ENCODE measurements around the gene ASTN1. TPM values are rescaled to one million over a fixed set of nuclear protein-coding genes. Genes with fewer than 3 reads are reported as not detected.

The ASTN1 gene
- total and polyA plus RNA-seq, 9 of the 15 experiments (the other 6 are each of a cell fraction or from before 2014, with no cell fraction given) = 0.05 to 0.22 (median 0.18) TPM

DNA sequence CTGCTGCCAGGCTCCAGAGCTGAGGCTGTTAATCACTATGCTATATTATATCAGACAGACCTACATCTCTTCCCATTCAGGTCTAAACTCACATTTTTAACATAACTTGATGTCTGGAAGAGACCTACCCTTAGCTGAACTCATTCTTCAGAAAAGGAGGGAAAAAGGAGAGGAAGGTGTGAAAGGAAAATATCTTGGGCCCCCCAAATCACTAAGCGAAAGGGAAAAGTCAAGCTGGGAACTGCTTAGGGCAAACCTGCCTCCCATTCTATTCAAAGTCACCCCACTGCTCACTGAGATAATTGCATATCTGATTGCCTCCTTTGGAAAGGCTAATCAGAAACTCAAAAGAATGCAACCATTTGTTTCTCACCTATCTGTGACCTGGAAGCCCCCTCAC, 222.2 kb downstream of the ASTN1 start:
- no TSS peak for BruUV-seq (replicated peaks)
- ATAC-seq = no peak
- Histone ChIP-seq H3K4me1 (replicated peaks in 1 of 2; ENCODE audit: control insufficient read depth in 2 of 2, insufficient read depth in 2 of 2, low read length in 2 of 2) (no peaks in the 10 kb centered on the region), H2AFZ (ENCODE audit: low read depth, low read length) (no peak overlapping the region), H3K9me3 (replicated peaks; ENCODE audit: control insufficient read depth, insufficient read depth, low read depth, low read length) (no peaks in the 10 kb centered on the region), H3K9me1 (ENCODE audit: control insufficient read depth, insufficient read depth, low read length) (no peaks in the 10 kb centered on the region), H3K27ac (ENCODE audit: extremely low read depth, low read depth, low read length) (no peak overlapping the region), H3K27me3 (ENCODE audit: control insufficient read depth in 2 of 2, insufficient read depth in 2 of 2, low read length in 2 of 2) (no peaks in the 10 kb centered on the region), H3K4me2 (ENCODE audit: insufficient read depth, low read length) (no peak overlapping the region), H3K79me2 (ENCODE audit: control insufficient read depth, insufficient read depth, low read length) (no peaks in the 10 kb centered on the region), H3K36me3 (ENCODE audit: control insufficient read depth, insufficient read depth, low read length) (no peaks in the 10 kb centered on the region), H3K9ac (ENCODE audit: insufficient read depth in 1 of 2, low read depth in 2 of 2, low read length in 2 of 2) (no peak overlapping the region), H3K4me3 (no peak overlapping the region), H4K20me1 (replicated peaks; ENCODE audit: control insufficient read depth, insufficient read depth, low read length) (no peaks in the 10 kb centered on the region)
- 0% methylated on average over 1 of the region's 1 CpG for WGBS (ENCODE audit: insufficient coverage, low coverage, missing lambda C conversion rate)
- in situ Hi-C loops (cut with MboI) (no loop called here), intact Hi-C loops (cut with micrococcal nuclease) (no loop called here)
- ChIA-PET POLR2A (no interaction called here), CTCF (ENCODE audit: low intra/inter-chr PET ratio) (no interaction called here)
- no peak for DNase-seq (ENCODE audit: extremely low read depth in 1 of 4, low spot score in 3 of 4)
- TF ChIP-seq DACH1 (IDR thresholded peaks at IDR 0.05; ENCODE audit: partially characterized antibody) = no peak
- TF ChIP-seq CCNT2 (IDR thresholded peaks at IDR 0.05; ENCODE audit: borderline replicate concordance, extremely low read depth, insufficient read length, low read depth, low read length) = no peak
- TF ChIP-seq, protein P1, sequence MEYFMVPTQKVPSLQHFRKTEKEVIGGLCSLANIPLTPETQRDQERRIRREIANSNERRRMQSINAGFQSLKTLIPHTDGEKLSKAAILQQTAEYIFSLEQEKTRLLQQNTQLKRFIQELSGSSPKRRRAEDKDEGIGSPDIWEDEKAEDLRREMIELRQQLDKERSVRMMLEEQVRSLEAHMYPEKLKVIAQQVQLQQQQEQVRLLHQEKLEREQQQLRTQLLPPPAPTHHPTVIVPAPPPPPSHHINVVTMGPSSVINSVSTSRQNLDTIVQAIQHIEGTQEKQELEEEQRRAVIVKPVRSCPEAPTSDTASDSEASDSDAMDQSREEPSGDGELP (CRISPR knock-in tag; IDR thresholded peaks at IDR 0.05; ENCODE audit: borderline replicate concordance) = no peak
- TF ChIP-seq, protein P2, sequence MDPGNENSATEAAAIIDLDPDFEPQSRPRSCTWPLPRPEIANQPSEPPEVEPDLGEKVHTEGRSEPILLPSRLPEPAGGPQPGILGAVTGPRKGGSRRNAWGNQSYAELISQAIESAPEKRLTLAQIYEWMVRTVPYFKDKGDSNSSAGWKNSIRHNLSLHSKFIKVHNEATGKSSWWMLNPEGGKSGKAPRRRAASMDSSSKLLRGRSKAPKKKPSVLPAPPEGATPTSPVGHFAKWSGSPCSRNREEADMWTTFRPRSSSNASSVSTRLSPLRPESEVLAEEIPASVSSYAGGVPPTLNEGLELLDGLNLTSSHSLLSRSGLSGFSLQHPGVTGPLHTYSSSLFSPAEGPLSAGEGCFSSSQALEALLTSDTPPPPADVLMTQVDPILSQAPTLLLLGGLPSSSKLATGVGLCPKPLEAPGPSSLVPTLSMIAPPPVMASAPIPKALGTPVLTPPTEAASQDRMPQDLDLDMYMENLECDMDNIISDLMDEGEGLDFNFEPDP (CRISPR knock-in tag; IDR thresholded peaks at IDR 0.05) = no peak
- TF ChIP-seq ZNF239 (CRISPR knock-in tag; IDR thresholded peaks at IDR 0.05) = no peak
- TF ChIP-seq COPS2 (conservative IDR thresholded peaks at IDR 0.05) = no peak
- TF ChIP-seq PTRF (tag; IDR thresholded peaks at IDR 0.05) = no peak
- TF ChIP-seq SRSF1 (IDR thresholded peaks at IDR 0.05; ENCODE audit: low read depth, low read length) = no peak
- no peak for TF ChIP-seq ZNF121 (CRISPR knock-in tag; conservative IDR thresholded peaks at IDR 0.05)
- TF ChIP-seq, protein P3, sequence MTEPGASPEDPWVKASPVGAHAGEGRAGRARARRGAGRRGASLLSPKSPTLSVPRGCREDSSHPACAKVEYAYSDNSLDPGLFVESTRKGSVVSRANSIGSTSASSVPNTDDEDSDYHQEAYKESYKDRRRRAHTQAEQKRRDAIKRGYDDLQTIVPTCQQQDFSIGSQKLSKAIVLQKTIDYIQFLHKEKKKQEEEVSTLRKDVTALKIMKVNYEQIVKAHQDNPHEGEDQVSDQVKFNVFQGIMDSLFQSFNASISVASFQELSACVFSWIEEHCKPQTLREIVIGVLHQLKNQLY (CRISPR knock-in tag; conservative IDR thresholded peaks at IDR 0.05) = no peak
- no peak for TF ChIP-seq IRF2 (CRISPR knock-in tag; IDR thresholded peaks at IDR 0.05)
- TF ChIP-seq, protein P4, sequence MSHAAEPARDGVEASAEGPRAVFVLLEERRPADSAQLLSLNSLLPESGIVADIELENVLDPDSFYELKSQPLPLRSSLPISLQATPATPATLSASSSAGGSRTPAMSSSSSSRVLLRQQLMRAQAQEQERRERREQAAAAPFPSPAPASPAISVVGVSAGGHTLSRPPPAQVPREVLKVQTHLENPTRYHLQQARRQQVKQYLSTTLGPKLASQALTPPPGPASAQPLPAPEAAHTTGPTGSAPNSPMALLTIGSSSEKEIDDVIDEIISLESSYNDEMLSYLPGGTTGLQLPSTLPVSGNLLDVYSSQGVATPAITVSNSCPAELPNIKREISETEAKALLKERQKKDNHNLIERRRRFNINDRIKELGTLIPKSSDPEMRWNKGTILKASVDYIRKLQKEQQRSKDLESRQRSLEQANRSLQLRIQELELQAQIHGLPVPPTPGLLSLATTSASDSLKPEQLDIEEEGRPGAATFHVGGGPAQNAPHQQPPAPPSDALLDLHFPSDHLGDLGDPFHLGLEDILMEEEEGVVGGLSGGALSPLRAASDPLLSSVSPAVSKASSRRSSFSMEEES (CRISPR knock-in tag; IDR thresholded peaks at IDR 0.05) = no peak
- TF ChIP-seq, protein P5, sequence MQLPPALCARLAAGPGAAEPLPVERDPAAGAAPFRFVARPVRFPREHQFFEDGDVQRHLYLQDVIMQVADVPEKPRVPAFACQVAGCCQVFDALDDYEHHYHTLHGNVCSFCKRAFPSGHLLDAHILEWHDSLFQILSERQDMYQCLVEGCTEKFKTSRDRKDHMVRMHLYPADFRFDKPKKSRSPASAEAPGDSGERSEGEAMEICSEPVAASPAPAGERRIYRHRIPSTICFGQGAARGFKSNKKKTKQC (CRISPR knock-in tag; IDR thresholded peaks at IDR 0.05) = no peak
- TF ChIP-seq BCL6 (CRISPR knock-in tag; IDR thresholded peaks at IDR 0.05) = no peak
- no peak for TF ChIP-seq RHOXF2B (CRISPR knock-in tag; conservative IDR thresholded peaks at IDR 0.05)
- TF ChIP-seq DMBX1 (CRISPR knock-in tag; IDR thresholded peaks at IDR 0.05; ENCODE audit: borderline replicate concordance) = no peak
- no peak for FAIRE-seq

All from K562 (cell line).